ENCODE results near the gene CLEC9A.

DNA sequence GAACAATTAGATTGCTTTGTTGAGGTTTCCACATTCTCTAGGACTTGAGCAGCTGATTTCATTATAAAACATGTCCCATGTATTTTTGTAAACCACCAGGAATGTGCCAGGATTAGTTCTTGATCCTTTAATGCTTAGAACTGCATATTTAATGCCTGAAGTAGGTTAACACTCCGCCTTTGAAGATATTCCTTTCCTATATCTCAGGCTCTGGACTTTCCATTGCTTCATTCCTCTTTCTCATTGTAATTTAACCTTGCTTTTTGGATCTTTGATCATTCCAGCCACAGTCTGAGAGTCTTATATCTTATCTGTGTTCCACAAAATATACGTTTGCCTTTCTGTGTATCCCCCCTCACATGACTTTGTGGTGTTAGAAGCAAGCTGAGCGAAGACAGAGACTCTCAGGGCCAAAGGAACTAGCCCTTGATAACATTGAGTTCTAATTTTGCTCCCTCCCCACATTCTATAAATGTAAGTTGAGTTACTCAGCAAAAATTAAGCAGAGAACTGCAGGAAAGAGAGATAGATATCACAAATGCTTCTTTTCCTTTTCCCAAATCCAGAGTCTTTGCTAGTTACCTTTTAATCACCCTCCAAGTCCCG, 29.2 kb upstream of the CLEC9A start:
- TF ChIP-seq, protein P1, sequence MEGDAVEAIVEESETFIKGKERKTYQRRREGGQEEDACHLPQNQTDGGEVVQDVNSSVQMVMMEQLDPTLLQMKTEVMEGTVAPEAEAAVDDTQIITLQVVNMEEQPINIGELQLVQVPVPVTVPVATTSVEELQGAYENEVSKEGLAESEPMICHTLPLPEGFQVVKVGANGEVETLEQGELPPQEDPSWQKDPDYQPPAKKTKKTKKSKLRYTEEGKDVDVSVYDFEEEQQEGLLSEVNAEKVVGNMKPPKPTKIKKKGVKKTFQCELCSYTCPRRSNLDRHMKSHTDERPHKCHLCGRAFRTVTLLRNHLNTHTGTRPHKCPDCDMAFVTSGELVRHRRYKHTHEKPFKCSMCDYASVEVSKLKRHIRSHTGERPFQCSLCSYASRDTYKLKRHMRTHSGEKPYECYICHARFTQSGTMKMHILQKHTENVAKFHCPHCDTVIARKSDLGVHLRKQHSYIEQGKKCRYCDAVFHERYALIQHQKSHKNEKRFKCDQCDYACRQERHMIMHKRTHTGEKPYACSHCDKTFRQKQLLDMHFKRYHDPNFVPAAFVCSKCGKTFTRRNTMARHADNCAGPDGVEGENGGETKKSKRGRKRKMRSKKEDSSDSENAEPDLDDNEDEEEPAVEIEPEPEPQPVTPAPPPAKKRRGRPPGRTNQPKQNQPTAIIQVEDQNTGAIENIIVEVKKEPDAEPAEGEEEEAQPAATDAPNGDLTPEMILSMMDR (IDR thresholded peaks at IDR 0.05; ENCODE audit: low read depth, low read length): no peak
- no peak for TF ChIP-seq MAX (IDR thresholded peaks at IDR 0.05; ENCODE audit: low read depth, low read length)
